Liver (tissue), 9 donors: ENCODE results near the gene PON3. TPM values are rescaled to one million over a fixed set of nuclear protein-coding genes. Genes with fewer than 3 reads are reported as not detected.

Experiments used
- DNase-seq: peaks from one replicate; pipeline ENCODE4 v3.0.0-alpha.2; 2017; ENCODE audit warnings: low spot score
- H3K27ac ChIP-seq, 2 donors: one replicate each; pipeline ENCODE4 v1.7.0; 2013; ENCODE audit warnings: inconsistent platforms in 2 of 2, low read length in 2 of 2, control low read depth in 1 of 2, low read depth in 1 of 2, mild to moderate bottlenecking in 1 of 2
- H3K27me3 ChIP-seq, 4 donors: one replicate each; pipeline versions ENCODE4 v1.6.1 to v1.7.0; 2013; ENCODE audit warnings: low read length in 3 of 4, inconsistent platforms in 1 of 4, mild to moderate bottlenecking in 1 of 4, moderate library complexity in 1 of 4; ENCODE audit not compliant: control insufficient read depth in 4 of 4, insufficient read depth in 4 of 4
- H3K36me3 ChIP-seq, 4 donors: one replicate each; pipeline versions ENCODE4 v1.6.1 to v1.7.0; 2013; ENCODE audit warnings: low read length in 3 of 4, mild to moderate bottlenecking in 3 of 4, low read depth in 1 of 4, moderate library complexity in 1 of 4; ENCODE audit not compliant: control insufficient read depth in 4 of 4, insufficient read depth in 3 of 4
- H3K4me1 ChIP-seq, 4 donors: one replicate each; pipeline versions ENCODE4 v1.6.1 to v1.7.0; 2013; ENCODE audit warnings: low read length in 3 of 4, mild to moderate bottlenecking in 3 of 4, moderate library complexity in 1 of 4; ENCODE audit not compliant: control insufficient read depth in 4 of 4, insufficient read depth in 4 of 4
- H3K4me3 ChIP-seq, 3 donors: one replicate each; pipeline versions ENCODE4 v1.6.1 to v1.7.0; 2013; ENCODE audit warnings: low read length in 3 of 3, control low read depth in 1 of 3, low read depth in 1 of 3, mild to moderate bottlenecking in 1 of 3
- H3K9ac ChIP-seq, 2 donors: one replicate each; pipeline ENCODE4 v1.7.0; 2013; ENCODE audit warnings: low read length in 2 of 2, mild to moderate bottlenecking in 2 of 2, moderate library complexity in 2 of 2, control low read depth in 1 of 2, low read depth in 1 of 2
- H3K9me3 ChIP-seq, 4 donors: one replicate each; pipeline versions ENCODE4 v1.6.1 to v1.7.0; 2013; ENCODE audit warnings: low read length in 3 of 4; ENCODE audit not compliant: control insufficient read depth in 4 of 4
- ATF3 ChIP-seq: IDR thresholded peaks from 2 replicates; pipeline ENCODE4 v1.6.1; 2016; ENCODE audit warnings: antibody characterized with exemption
- CTCF ChIP-seq: fragments of 150-350 bp; IDR thresholded peaks from 2 replicates; pipeline ENCODE4 v1.5.1; 2017; ENCODE audit warnings: improper control_type of control experiment, low read depth, low read length; ENCODE audit not compliant: missing input control
- FOXA1 ChIP-seq: IDR thresholded peaks from 2 replicates; pipeline ENCODE4 v1.6.1; 2016; ENCODE audit warnings: antibody characterized with exemption
- FOXA2 ChIP-seq: IDR thresholded peaks from 2 replicates; pipeline ENCODE4 v1.6.1; 2016; ENCODE audit warnings: antibody characterized with exemption
- GABPA ChIP-seq, 2 donors: IDR thresholded peaks in 1 of 2; conservative IDR thresholded peaks in 1 of 2; 2 replicates each; pipeline ENCODE4 v1.6.1; 2016; ENCODE audit warnings: antibody characterized with exemption in 2 of 2, mild to moderate bottlenecking in 1 of 2, moderate library complexity in 1 of 2
- HNF4A ChIP-seq, 2 donors: conservative IDR thresholded peaks; 2 replicates each; pipeline ENCODE4 v1.6.1; 2016; ENCODE audit warnings: antibody characterized with exemption in 2 of 2, mild to moderate bottlenecking in 2 of 2
- HNF4G ChIP-seq: IDR thresholded peaks from 2 replicates; pipeline ENCODE4 v1.6.1; 2016; ENCODE audit warnings: antibody characterized with exemption
- JUND ChIP-seq, 2 donors: IDR thresholded peaks; 2 replicates each; pipeline ENCODE4 v1.6.1; 2016; ENCODE audit warnings: antibody characterized with exemption in 2 of 2
- MAX ChIP-seq: IDR thresholded peaks from 2 replicates; pipeline ENCODE4 v1.6.1; 2016; ENCODE audit warnings: antibody characterized with exemption
- NR2F2 ChIP-seq: IDR thresholded peaks from 2 replicates; pipeline ENCODE4 v1.6.1; 2016; ENCODE audit warnings: antibody characterized with exemption
- RAD21 ChIP-seq, 2 donors: IDR thresholded peaks; 2 replicates each; pipeline ENCODE4 v1.6.1; 2016; ENCODE audit warnings: antibody characterized with exemption in 2 of 2, mild to moderate bottlenecking in 2 of 2
- RXRA ChIP-seq, 2 donors: IDR thresholded peaks; 2 replicates each; pipeline ENCODE4 v1.6.1; 2017 to 2018; ENCODE audit warnings: antibody characterized with exemption in 2 of 2, mild to moderate bottlenecking in 1 of 2
- SP1 ChIP-seq: IDR thresholded peaks from 2 replicates; pipeline ENCODE4 v1.6.1; 2018; ENCODE audit warnings: antibody characterized with exemption, mild to moderate bottlenecking
- TAF1 ChIP-seq: conservative IDR thresholded peaks from 2 replicates; pipeline ENCODE4 v1.6.1; 2016; ENCODE audit warnings: antibody characterized with exemption, mild to moderate bottlenecking
- YY1 ChIP-seq: IDR thresholded peaks from 2 replicates; pipeline ENCODE4 v1.6.1; 2016; ENCODE audit warnings: antibody characterized with exemption, mild to moderate bottlenecking
- WGBS: extraction: QIAGEN DNeasy Blood & Tissue Kit; methylation state at CpG from one replicate; pipeline ENCODE4 v1.1.7; 2013; 5-methylcytosine and 5-hydroxymethylcytosine counted together
- polyA plus RNA-seq, 2 donors: library from polyadenylated mRNA; stranded (reverse) in 1 of 2; unstranded in 1 of 2; fragments of 200-250 nt in 1 of 2; fragments of >200 nt in 1 of 2; fragmentation: Nextera tagmentation in 1 of 2; extraction: Ambion mirVana in 1 of 2; gene quantifications; one replicate each; pipeline versions ENCODE4 v1.2.1 to v1.2.3, GENCODE V29; 2013 to 2015
- total RNA-seq, 2 donors: library from RNA; depleted of rRNA; stranded (reverse); fragments of >200 nt; gene quantifications; one replicate each; pipeline ENCODE4 v1.2.3, GENCODE V29; 2014
- TF ChIP-seq, protein P1 (sequence below): IDR thresholded peaks from 2 replicates; pipeline ENCODE4 v1.6.1; 2016; ENCODE audit warnings: antibody characterized with exemption, mild to moderate bottlenecking
- TF ChIP-seq, protein P2 (sequence below): IDR thresholded peaks from 2 replicates; pipeline ENCODE4 v1.6.1; 2016; ENCODE audit warnings: antibody characterized with exemption
- donor health status: healthy.
- donor health status: healthy.
- donor health status: healthy.
- donor health status: healthy.
- donor health status: healthy.

The PON3 gene
- total and polyA plus RNA-seq, 4 donors, result 60.0 to 476 (median 247) TPM

GRCh38 chr7:95323410-95324129 lies 72.6 kb downstream of the PON3 start:
- H3K4me1 ChIP-seq, result peaks cover 2 to 53% (median 41%) of the 10 kb centered on the region in 4 donors
- H3K9me3 ChIP-seq, result no peaks in the 10 kb centered on the region
- WGBS, result 38% methylated on average over 9 of the region's 9 CpGs
- no peaks in the 10 kb centered on the region for H3K36me3 ChIP-seq
- peak overlapping the region; percentile 75 to 78 for H3K27ac ChIP-seq
- no peaks in the 10 kb centered on the region for H3K27me3 ChIP-seq
- peak overlapping the region; percentile 82 to 91 for H3K9ac ChIP-seq
- TF ChIP-seq CTCF, result no peak
- peak in 1 of 2 donors; percentile 29 for TF ChIP-seq JUND (IDR thresholded peaks at IDR 0.05)
- no peak for TF ChIP-seq YY1
- no peak for TF ChIP-seq ATF3
- TF ChIP-seq RAD21 (IDR thresholded peaks at IDR 0.05), result peak in 1 of 2 donors; percentile 31
- TF ChIP-seq SP1, result no peak
- peak in 1 of 2 donors; percentile 35 for TF ChIP-seq RXRA (IDR thresholded peaks at IDR 0.05)
- no peak for TF ChIP-seq GABPA (IDR thresholded peaks at IDR 0.05 in 1 of 2, conservative IDR thresholded peaks at IDR 0.05 in 1 of 2)
- TF ChIP-seq, protein P1, sequence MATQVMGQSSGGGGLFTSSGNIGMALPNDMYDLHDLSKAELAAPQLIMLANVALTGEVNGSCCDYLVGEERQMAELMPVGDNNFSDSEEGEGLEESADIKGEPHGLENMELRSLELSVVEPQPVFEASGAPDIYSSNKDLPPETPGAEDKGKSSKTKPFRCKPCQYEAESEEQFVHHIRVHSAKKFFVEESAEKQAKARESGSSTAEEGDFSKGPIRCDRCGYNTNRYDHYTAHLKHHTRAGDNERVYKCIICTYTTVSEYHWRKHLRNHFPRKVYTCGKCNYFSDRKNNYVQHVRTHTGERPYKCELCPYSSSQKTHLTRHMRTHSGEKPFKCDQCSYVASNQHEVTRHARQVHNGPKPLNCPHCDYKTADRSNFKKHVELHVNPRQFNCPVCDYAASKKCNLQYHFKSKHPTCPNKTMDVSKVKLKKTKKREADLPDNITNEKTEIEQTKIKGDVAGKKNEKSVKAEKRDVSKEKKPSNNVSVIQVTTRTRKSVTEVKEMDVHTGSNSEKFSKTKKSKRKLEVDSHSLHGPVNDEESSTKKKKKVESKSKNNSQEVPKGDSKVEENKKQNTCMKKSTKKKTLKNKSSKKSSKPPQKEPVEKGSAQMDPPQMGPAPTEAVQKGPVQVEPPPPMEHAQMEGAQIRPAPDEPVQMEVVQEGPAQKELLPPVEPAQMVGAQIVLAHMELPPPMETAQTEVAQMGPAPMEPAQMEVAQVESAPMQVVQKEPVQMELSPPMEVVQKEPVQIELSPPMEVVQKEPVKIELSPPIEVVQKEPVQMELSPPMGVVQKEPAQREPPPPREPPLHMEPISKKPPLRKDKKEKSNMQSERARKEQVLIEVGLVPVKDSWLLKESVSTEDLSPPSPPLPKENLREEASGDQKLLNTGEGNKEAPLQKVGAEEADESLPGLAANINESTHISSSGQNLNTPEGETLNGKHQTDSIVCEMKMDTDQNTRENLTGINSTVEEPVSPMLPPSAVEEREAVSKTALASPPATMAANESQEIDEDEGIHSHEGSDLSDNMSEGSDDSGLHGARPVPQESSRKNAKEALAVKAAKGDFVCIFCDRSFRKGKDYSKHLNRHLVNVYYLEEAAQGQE, result peak; percentile 33
- TF ChIP-seq, protein P2, sequence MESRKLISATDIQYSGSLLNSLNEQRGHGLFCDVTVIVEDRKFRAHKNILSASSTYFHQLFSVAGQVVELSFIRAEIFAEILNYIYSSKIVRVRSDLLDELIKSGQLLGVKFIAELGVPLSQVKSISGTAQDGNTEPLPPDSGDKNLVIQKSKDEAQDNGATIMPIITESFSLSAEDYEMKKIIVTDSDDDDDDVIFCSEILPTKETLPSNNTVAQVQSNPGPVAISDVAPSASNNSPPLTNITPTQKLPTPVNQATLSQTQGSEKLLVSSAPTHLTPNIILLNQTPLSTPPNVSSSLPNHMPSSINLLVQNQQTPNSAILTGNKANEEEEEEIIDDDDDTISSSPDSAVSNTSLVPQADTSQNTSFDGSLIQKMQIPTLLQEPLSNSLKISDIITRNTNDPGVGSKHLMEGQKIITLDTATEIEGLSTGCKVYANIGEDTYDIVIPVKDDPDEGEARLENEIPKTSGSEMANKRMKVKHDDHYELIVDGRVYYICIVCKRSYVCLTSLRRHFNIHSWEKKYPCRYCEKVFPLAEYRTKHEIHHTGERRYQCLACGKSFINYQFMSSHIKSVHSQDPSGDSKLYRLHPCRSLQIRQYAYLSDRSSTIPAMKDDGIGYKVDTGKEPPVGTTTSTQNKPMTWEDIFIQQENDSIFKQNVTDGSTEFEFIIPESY, result peak; percentile 13
- TF ChIP-seq FOXA1, result peak; percentile 57
- no peak for TF ChIP-seq NR2F2
- TF ChIP-seq FOXA2, result peak; percentile 84
- peak; percentile 62 for TF ChIP-seq HNF4G
- peak; percentile 85 to 88 for TF ChIP-seq HNF4A (conservative IDR thresholded peaks at IDR 0.05)
- TF ChIP-seq MAX, result peak; percentile 16
- peak; percentile 20 for TF ChIP-seq TAF1
- peak overlapping the region; percentile 73 to 88 (median 78) for H3K4me3 ChIP-seq
- DNase-seq, result no peak
